DND-41 (cell line): ENCODE measurements around the gene LPAR3.

ENCODE experiments used
- CTCF ChIP-seq: IDR thresholded peaks from 2 replicates; pipeline ENCODE4 v1.5.1; 2012; ENCODE audit warnings: borderline replicate concordance, low read length, moderate library complexity, mild to moderate bottlenecking; ENCODE audit not compliant: poor library complexity, severe bottlenecking; ENCODE audit errors: extremely low read depth
- EZH2 ChIP-seq: IDR thresholded peaks from 3 replicates; pipeline ENCODE4 v1.6.1; 2012; ENCODE audit warnings: borderline replicate concordance, low read depth, mild to moderate bottlenecking, moderate library complexity, low read length, inconsistent platforms; ENCODE audit not compliant: severe bottlenecking

GRCh38 chr1:84919461-84919970, 26.5 kb upstream of the LPAR3 start:
- no peak for TF ChIP-seq CTCF
- no peak for TF ChIP-seq EZH2
